ENCODE results near the gene GCK. TPM values are rescaled to one million over a fixed set of nuclear protein-coding genes. Genes with fewer than 3 reads are reported as not detected.
"Not testable (repeated sequence)": the region's sequence is repeated elsewhere in the genome, so short reads cannot be mapped to it uniquely, and the experiment has no call there.

The GCK gene
- total RNA-seq, 1 donor from 2014 or later = not detected

DNA sequence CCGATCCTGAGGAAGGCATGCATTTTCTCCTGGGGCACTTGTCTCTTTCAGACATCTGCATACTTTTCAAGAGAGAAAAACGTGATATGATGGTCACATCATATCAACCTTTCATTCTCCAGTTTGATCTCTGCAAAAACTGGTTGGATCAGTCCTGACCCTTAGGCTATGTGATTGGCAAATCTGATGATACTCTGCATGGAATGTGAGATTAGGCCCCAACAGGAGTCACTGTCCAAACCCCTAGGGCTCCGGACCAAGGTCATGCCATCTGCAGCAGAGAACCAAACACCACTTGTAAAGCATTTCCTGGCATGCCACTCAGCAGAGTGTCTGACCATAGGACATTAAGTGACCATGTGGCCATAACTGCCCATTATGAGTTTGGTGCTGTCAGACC is 8.6 kb downstream of the GCK start:
- H3K9me3 Mint-ChIP-seq (ENCODE audit: unreplicated experiment) = no peaks in the 10 kb centered on the region
- TF ChIP-seq CTCF (IDR thresholded peaks at IDR 0.05) = no peak
- no peak overlapping the region for H3K4me3 Mint-ChIP-seq (ENCODE audit: unreplicated experiment)
- peaks cover 17% of the 10 kb centered on the region for H3K4me1 Mint-ChIP-seq (ENCODE audit: unreplicated experiment)
- DNase-seq (ENCODE audit: extremely low spot score, unreplicated experiment) = peak; percentile 25
- peaks cover 15% of the 10 kb centered on the region for H3K27me3 Mint-ChIP-seq (ENCODE audit: unreplicated experiment)
- no peaks in the 10 kb centered on the region for H3K36me3 Mint-ChIP-seq (ENCODE audit: unreplicated experiment)
- no peak overlapping the region for H3K27ac Mint-ChIP-seq (ENCODE audit: unreplicated experiment)

DNA sequence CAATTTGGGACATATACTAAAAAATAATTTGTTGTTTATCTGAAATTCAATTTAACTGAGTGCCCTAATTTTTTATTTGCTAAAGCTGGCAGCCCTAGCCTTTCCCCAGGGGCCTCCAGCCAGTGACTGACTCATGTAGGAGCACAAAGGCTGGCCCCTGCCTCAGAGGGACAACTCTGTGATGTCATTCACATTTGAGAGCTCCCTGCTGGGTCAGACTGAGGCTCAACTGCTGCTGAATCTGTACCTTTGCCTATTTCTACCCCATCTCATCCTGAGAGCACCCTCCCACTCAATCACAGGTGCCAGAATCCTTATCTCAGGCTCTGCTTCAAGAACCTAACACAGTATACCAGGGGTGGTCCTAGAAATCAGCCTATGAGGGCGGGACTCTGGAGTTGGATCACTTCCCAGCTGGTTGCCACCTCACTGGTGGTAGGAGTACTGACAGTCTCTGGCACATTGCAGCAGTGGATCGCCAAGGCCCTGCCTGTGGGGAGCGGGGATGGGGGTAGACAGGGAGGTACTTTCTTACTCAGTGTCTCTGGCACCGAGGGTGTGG is 11.6 kb downstream of the GCK start:
- Mint-ChIP-seq H3K36me3 (ENCODE audit: unreplicated experiment) (no peaks in the 10 kb centered on the region), H3K27me3 (ENCODE audit: unreplicated experiment) (peaks cover 42% of the 10 kb centered on the region), H3K4me3 (ENCODE audit: unreplicated experiment) (no peak overlapping the region), H3K4me1 (ENCODE audit: unreplicated experiment) (peaks cover 4% of the 10 kb centered on the region), H3K27ac (ENCODE audit: unreplicated experiment) (no peak overlapping the region), H3K9me3 (ENCODE audit: unreplicated experiment) (peaks cover 7% of the 10 kb centered on the region)
- TF ChIP-seq CTCF (IDR thresholded peaks at IDR 0.05) = no peak
- DNase-seq (ENCODE audit: extremely low spot score, unreplicated experiment) = peak; percentile 80

GRCh38 chr7:44176486-44176885 is 12.8 kb downstream of the GCK start:
- TF ChIP-seq CTCF (IDR thresholded peaks at IDR 0.05) = no peak
- peak; percentile 79 for DNase-seq (ENCODE audit: extremely low spot score, unreplicated experiment)
- no peak overlapping the region for H3K27ac Mint-ChIP-seq (ENCODE audit: unreplicated experiment)
- peaks cover 43% of the 10 kb centered on the region for H3K27me3 Mint-ChIP-seq (ENCODE audit: unreplicated experiment)
- no peak overlapping the region for H3K4me3 Mint-ChIP-seq (ENCODE audit: unreplicated experiment)
- no peaks in the 10 kb centered on the region for H3K36me3 Mint-ChIP-seq (ENCODE audit: unreplicated experiment)
- H3K4me1 Mint-ChIP-seq (ENCODE audit: unreplicated experiment) = peaks cover 4% of the 10 kb centered on the region
- H3K9me3 Mint-ChIP-seq (ENCODE audit: unreplicated experiment) = peaks cover 7% of the 10 kb centered on the region

DNA sequence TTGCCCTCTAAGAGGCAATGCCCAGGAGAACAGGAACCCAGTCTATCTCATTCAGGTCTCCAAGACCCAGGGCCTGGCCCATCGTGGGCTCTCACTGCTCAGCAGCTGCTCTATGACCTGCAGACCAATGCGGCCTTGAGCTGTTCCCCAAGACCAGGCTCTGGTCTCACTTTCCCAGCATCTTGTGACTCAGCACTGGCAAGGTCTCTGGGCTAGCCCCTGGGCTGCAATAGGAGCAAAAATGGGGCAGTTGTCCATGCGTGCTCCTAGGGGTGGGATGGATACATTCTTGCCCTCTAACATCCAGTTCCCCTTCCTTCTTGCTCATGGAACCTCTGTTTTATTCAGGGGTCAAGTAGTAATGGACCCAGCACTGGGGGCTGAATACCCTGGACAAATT is 13.5 kb downstream of the GCK start:
- Mint-ChIP-seq H3K27ac (ENCODE audit: unreplicated experiment) (no peak overlapping the region), H3K36me3 (ENCODE audit: unreplicated experiment) (no peaks in the 10 kb centered on the region), H3K9me3 (ENCODE audit: unreplicated experiment) (peaks cover 10% of the 10 kb centered on the region), H3K27me3 (ENCODE audit: unreplicated experiment) (peaks cover 39% of the 10 kb centered on the region), H3K4me3 (ENCODE audit: unreplicated experiment) (no peak overlapping the region), H3K4me1 (ENCODE audit: unreplicated experiment) (peaks cover 4% of the 10 kb centered on the region)
- peak; percentile 56 for DNase-seq (ENCODE audit: extremely low spot score, unreplicated experiment)
- no peak for TF ChIP-seq CTCF (IDR thresholded peaks at IDR 0.05)

- peaks cover 13% of the 10 kb centered on the region for H3K9me3 Mint-ChIP-seq (ENCODE audit: unreplicated experiment)
- H3K36me3 Mint-ChIP-seq (ENCODE audit: unreplicated experiment); H3K4me1 Mint-ChIP-seq (ENCODE audit: unreplicated experiment); H3K27ac Mint-ChIP-seq (ENCODE audit: unreplicated experiment); H3K4me3 Mint-ChIP-seq (ENCODE audit: unreplicated experiment); DNase-seq (ENCODE audit: extremely low spot score, unreplicated experiment): not testable (repeated sequence)
- peaks cover 49% of the 10 kb centered on the region for H3K27me3 Mint-ChIP-seq (ENCODE audit: unreplicated experiment)
These were observed 14.6 kb downstream of the GCK start for GRCh38 chr7:44174694-44174948.
